A673 (cell line): ENCODE measurements around the gene RPS6KL1. TPM values are rescaled to one million over a fixed set of nuclear protein-coding genes. Genes with fewer than 3 reads are reported as not detected.

Experiments
- BruUV-seq: library from RNA; stranded (reverse); fragments of 400-500 nt; replicated peaks from 2 replicates; lab custom pipeline; 2021; lab: Mats Ljungman, UMichigan
- CTCF ChIA-PET: fragments of 300-600 bp; sonication (Branson Sonifier 250); formaldehyde crosslinking; loops from one replicate; lab custom pipeline; 2022; ENCODE audit warnings: antibody characterized with exemption; lab: Charles Lee
- POLR2A ChIA-PET: fragments of 300-600 bp; sonication (Branson Sonifier 250); formaldehyde crosslinking; loops from one replicate; lab custom pipeline; 2022; ENCODE audit warnings: antibody characterized with exemption; ENCODE audit not compliant: low non-redundant PET; lab: Charles Lee
- DNase-seq: peaks from one replicate; pipeline ENCODE4 v3.0.0-alpha.2; 2015; ENCODE audit warnings: low spot score
- H3K27ac ChIP-seq: fragments of 200-600 bp; sonication (generic); 2 replicates; pipeline ENCODE4 v1.5.1; 2016; ENCODE audit warnings: mixed run types, low read depth, mild to moderate bottlenecking, mixed read lengths, antibody characterized with exemption, low read length; ENCODE audit not compliant: poor library complexity, severe bottlenecking
- H3K27me3 ChIP-seq: fragments of 200-600 bp; sonication (generic); replicated peaks from 2 replicates; pipeline ENCODE4 v1.6.1; 2017; ENCODE audit warnings: mixed run types, low read depth, mild to moderate bottlenecking, mixed read lengths, antibody characterized with exemption, low read length; ENCODE audit not compliant: insufficient read depth, poor library complexity
- H3K36me3 ChIP-seq: fragments of 200-600 bp; sonication (generic); 2 replicates; pipeline ENCODE4 v1.6.1; 2016; ENCODE audit warnings: mixed run types, mild to moderate bottlenecking, mixed read lengths, antibody characterized with exemption, low read length; ENCODE audit not compliant: insufficient read depth, poor library complexity, severe bottlenecking
- H3K4me1 ChIP-seq: fragments of 200-600 bp; sonication (generic); 2 replicates; pipeline ENCODE4 v1.6.1; 2017; ENCODE audit warnings: mixed run types, mild to moderate bottlenecking, mixed read lengths, antibody characterized with exemption, low read length; ENCODE audit not compliant: insufficient read depth, poor library complexity, severe bottlenecking
- H3K4me3 ChIP-seq: fragments of 200-600 bp; sonication (generic); 2 replicates; pipeline ENCODE4 v1.5.1; 2016; ENCODE audit warnings: low read depth, mixed run types, mild to moderate bottlenecking, mixed read lengths, low read length; ENCODE audit not compliant: poor library complexity, severe bottlenecking
- H3K9me3 ChIP-seq: fragments of 200-600 bp; sonication (generic); 2 replicates; pipeline ENCODE4 v1.6.1; 2016; ENCODE audit warnings: mixed run types, low read depth, mild to moderate bottlenecking, mixed read lengths, antibody characterized with exemption, low read length; ENCODE audit not compliant: poor library complexity, severe bottlenecking
- EZH2 ChIP-seq: fragments of 200-600 bp; sonication (generic); IDR thresholded peaks from 2 replicates; pipeline ENCODE4 v1.6.1; 2017; ENCODE audit warnings: borderline replicate concordance, low read depth, mild to moderate bottlenecking, mixed read lengths, antibody characterized with exemption, low read length; ENCODE audit not compliant: poor library complexity, severe bottlenecking
- intact Hi-C: fragments of 100-400 bp; cut with micrococcal nuclease; formaldehyde crosslinking; loops from one replicate; pipeline ENCODE4 v1.10.0; 2022; ENCODE audit not compliant: unreplicated experiment
- total RNA-seq: library from RNA; stranded (reverse); gene quantifications from 2 replicates; pipeline ENCODE4 v1.2.3, GENCODE V29; 2021
- TF ChIP-seq, protein P1 (sequence below): fragments of 300-800, 200-600 bp; sonication (generic); conservative IDR thresholded peaks from 2 replicates; pipeline ENCODE4 v1.5.1; 2017; ENCODE audit warnings: low read depth, mild to moderate bottlenecking, antibody characterized with exemption, low read length, moderate library complexity, mixed read lengths

The RPS6KL1 gene
- total RNA-seq, 1 experiment from 2014 or later: 0.80 TPM

DNA sequence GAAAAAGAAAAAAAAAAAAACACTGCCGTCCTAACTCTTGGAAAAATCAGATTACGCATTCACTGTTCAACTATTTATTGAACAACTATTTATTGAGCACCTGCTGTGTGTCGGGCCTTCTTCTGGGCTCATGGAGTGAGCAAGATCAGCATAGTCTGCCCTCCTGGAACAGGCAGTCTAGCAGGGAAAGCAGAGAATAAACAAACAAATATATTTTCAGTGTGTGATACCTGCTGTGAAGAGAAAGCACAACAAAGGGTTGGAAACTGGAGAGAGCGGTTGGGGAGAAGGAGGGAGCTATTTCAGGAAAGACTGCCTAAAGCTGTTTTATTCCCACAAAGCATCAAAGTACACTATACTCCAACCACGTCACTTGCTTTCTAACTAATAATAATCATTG, 57.9 kb downstream of the RPS6KL1 start:
- no peak overlapping the region for H3K27ac ChIP-seq
- no peaks in the 10 kb centered on the region for H3K9me3 ChIP-seq
- no TSS peak for BruUV-seq
- POLR2A ChIA-PET: no interaction called here
- H3K36me3 ChIP-seq: no peaks in the 10 kb centered on the region
- intact Hi-C loops: no loop called here
- DNase-seq: no peak
- peaks cover 4% of the 10 kb centered on the region for H3K4me1 ChIP-seq
- no peak for TF ChIP-seq EZH2
- TF ChIP-seq, protein P1, sequence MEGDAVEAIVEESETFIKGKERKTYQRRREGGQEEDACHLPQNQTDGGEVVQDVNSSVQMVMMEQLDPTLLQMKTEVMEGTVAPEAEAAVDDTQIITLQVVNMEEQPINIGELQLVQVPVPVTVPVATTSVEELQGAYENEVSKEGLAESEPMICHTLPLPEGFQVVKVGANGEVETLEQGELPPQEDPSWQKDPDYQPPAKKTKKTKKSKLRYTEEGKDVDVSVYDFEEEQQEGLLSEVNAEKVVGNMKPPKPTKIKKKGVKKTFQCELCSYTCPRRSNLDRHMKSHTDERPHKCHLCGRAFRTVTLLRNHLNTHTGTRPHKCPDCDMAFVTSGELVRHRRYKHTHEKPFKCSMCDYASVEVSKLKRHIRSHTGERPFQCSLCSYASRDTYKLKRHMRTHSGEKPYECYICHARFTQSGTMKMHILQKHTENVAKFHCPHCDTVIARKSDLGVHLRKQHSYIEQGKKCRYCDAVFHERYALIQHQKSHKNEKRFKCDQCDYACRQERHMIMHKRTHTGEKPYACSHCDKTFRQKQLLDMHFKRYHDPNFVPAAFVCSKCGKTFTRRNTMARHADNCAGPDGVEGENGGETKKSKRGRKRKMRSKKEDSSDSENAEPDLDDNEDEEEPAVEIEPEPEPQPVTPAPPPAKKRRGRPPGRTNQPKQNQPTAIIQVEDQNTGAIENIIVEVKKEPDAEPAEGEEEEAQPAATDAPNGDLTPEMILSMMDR: no peak
- H3K4me3 ChIP-seq: no peak overlapping the region
- H3K27me3 ChIP-seq: no peaks in the 10 kb centered on the region
- CTCF ChIA-PET: no interaction called here

DNA sequence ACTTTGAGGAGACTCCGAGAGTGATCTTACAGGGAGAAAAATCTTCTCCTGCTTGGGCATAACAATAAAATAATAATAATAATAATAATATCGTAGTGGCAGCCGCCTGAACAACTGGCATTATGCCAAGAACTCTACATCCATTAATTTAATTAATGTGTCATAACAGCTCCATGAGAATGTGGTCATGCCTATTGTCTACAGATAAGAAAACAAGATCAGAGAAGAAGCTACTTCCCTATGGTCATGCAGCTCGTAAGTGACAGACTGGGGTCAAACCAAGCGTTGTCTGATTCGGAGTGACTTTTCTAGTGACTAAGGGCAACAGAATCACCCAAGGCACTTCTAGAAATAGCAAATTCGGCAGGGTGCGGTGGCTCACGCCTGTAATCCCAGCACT, 58.9 kb downstream of the RPS6KL1 start:
- intact Hi-C loops: loop anchor here (5.0 kb wide), 2 partner anchors 223 to 438 kb away; no protein-coding TSS in a partner anchor
- H3K4me3 ChIP-seq: no peak overlapping the region
- H3K9me3 ChIP-seq: no peaks in the 10 kb centered on the region
- TF ChIP-seq, protein P1: no peak
- no peak for TF ChIP-seq EZH2
- no peaks in the 10 kb centered on the region for H3K27me3 ChIP-seq
- no peak for DNase-seq
- CTCF ChIA-PET: interaction anchor here (0.6 to 0.7 kb wide), 3 partner anchors 8 to 41 kb away, joined by 3 to 7 read pairs (median 6); no protein-coding TSS in a partner anchor
- H3K4me1 ChIP-seq: peaks cover 4% of the 10 kb centered on the region
- no peak overlapping the region for H3K27ac ChIP-seq
- no TSS peak for BruUV-seq
- H3K36me3 ChIP-seq: no peaks in the 10 kb centered on the region
- POLR2A ChIA-PET: no interaction called here

DNA sequence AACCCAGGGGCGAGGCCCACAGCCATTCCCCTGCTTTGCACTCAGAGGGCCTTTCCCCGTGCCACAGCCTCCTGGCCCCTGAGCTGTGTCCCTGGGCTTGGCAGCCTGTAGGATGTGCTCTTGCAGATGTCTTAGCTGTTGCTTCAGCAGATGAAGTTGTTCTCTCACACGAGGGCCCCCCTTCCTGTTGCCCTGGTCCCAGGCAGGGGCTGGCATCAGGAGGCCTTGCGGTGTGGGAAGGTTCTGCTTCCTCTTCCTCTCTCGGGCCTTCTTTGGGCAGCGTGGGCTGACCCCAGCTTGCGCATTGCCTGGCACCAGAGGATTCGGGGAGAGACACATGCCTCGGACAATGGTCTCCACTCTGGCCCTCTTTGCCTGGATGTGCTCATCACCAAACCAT, 59.8 kb downstream of the RPS6KL1 start:
- POLR2A ChIA-PET: no interaction called here
- Histone ChIP-seq H3K4me3 (no peak overlapping the region), H3K9me3 (no peaks in the 10 kb centered on the region), H3K36me3 (no peaks in the 10 kb centered on the region), H3K4me1 (peaks cover 4% of the 10 kb centered on the region), H3K27ac (no peak overlapping the region), H3K27me3 (no peaks in the 10 kb centered on the region)
- BruUV-seq: no TSS peak
- TF ChIP-seq, protein P1: no peak
- no peak for TF ChIP-seq EZH2
- intact Hi-C loops: loop anchor here (5.0 kb wide), 2 partner anchors 224 to 439 kb away; no protein-coding TSS in a partner anchor
- CTCF ChIA-PET: no interaction called here
- DNase-seq: no peak
